Gastroesophageal sphincter (tissue), 4 donors: Measurements from ENCODE around the gene FAM53B. TPM values are rescaled to one million over a fixed set of nuclear protein-coding genes. Genes with fewer than 3 reads are reported as not detected.

Source experiments
- ATAC-seq: fragments of 150-250 bp; one replicate; pipeline ENCODE4 v1.9.1; 2016; ENCODE audit warnings: mild to moderate bottlenecking, moderate library complexity
- H3K27ac ChIP-seq, 4 donors: fragments of 200-600 bp; sonication (generic) in 3 of 4; 1 replicate in 3 of 4; 2 replicates in 1 of 4; pipeline ENCODE4 v1.5.1; 2016 to 2019
- H3K27me3 ChIP-seq: fragments of 200-600 bp; sonication (generic); one replicate; pipeline ENCODE4 v1.5.1; 2019
- H3K36me3 ChIP-seq, 2 donors: fragments of 200-600 bp; sonication (generic); one replicate each; pipeline ENCODE4 v1.5.1; 2019; ENCODE audit warnings: control low read depth in 1 of 2
- H3K4me1 ChIP-seq, 3 donors: fragments of 200-600 bp; sonication (generic); 1 replicate in 2 of 3; 2 replicates in 1 of 3; pipeline ENCODE4 v1.5.1; 2016 to 2019; ENCODE audit warnings: control low read depth in 2 of 3
- H3K4me3 ChIP-seq, 2 donors: fragments of 200-600 bp; sonication (generic); one replicate each; pipeline ENCODE4 v1.5.1; 2019; ENCODE audit warnings: mild to moderate bottlenecking in 1 of 2, moderate library complexity in 1 of 2
- H3K9me3 ChIP-seq, 3 donors: fragments of 200-600 bp; sonication (generic); one replicate each; pipeline ENCODE4 v1.5.1; 2017 to 2019; ENCODE audit warnings: control low read depth in 2 of 3
- CTCF ChIP-seq, 4 experiments: fragments of 200-600 bp in 2 of 4; fragments of 450-650 bp in 2 of 4; sonication (generic) in 1 of 4; IDR thresholded peaks; one replicate each; pipeline ENCODE4 v1.5.1; 2017 to 2019; ENCODE audit warnings: antibody characterized with exemption in 4 of 4, mild to moderate bottlenecking in 2 of 4, moderate library complexity in 2 of 4
- EP300 ChIP-seq: sonication (generic); formaldehyde crosslinking; IDR thresholded peaks from one replicate; pipeline ENCODE4 v1.6.1; 2017; ENCODE audit warnings: antibody characterized with exemption, mild to moderate bottlenecking
- POLR2A ChIP-seq, 2 donors: fragments of 450-650 bp; IDR thresholded peaks; one replicate each; pipeline ENCODE4 v1.6.1; 2017; ENCODE audit warnings: antibody characterized with exemption in 2 of 2, mild to moderate bottlenecking in 2 of 2, moderate library complexity in 1 of 2
- POLR2AphosphoS5 ChIP-seq: sonication (generic); formaldehyde crosslinking; IDR thresholded peaks from one replicate; pipeline ENCODE4 v1.6.1; 2017; ENCODE audit warnings: antibody characterized with exemption
- WGBS, 2 donors: methylation state at CpG; one replicate each; pipeline ENCODE4 v1.1.5; 2018; ENCODE audit warnings: low coverage in 1 of 2; 5-methylcytosine and 5-hydroxymethylcytosine counted together
- total RNA-seq, 4 donors: library from RNA; depleted of rRNA; stranded (reverse); fragments of >200 nt; gene quantifications; one replicate each; pipeline ENCODE4 v1.1.0, GENCODE V29; 2016

FAM53B gene
- total RNA-seq, 4 donors from 2014 or later: 24.5 to 33.0 (median 30.2) TPM

DNA sequence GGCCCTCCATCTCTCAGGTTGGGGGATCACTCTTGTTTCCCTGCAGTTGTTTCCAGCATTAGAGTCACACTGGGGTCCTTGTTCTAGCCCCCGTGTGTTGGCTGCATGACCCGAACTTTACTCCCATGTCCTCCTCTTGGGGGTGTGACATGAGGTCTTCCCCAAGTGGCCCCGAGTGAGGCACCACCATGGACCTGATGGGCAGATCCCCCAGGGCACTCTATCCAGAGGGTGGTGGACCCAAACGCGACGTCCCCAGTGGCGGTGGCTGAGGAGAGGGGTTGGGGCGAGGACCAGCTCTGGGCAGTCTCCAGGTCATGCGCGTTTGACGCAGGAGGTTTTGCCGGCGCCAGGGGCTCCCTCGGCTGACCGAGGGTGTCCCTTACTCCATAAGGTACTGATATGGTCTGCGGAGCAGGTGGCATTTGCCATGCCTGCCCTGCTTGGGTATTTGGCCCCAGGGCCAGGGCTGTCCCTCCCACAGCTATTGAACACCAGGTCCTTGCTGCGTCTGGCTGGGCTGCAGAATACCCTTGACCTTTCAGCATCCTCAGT, 150.7 kb downstream of the FAM53B start:
- WGBS, 2 donors: no CpG with 5 or more reads among the region's 17 CpGs
- no peak overlapping the region for H3K4me3 ChIP-seq
- ATAC-seq: no peak
- peaks cover 0 to 8% (median 0%) of the 10 kb centered on the region in 3 donors for H3K9me3 ChIP-seq
- peaks cover 0 to 18% (median 9%) of the 10 kb centered on the region in 3 donors for H3K4me1 ChIP-seq
- H3K36me3 ChIP-seq: no peaks in the 10 kb centered on the region
- no peak for TF ChIP-seq EP300
- TF ChIP-seq POLR2AphosphoS5: no peak
- no peak for TF ChIP-seq POLR2A (IDR thresholded peaks at IDR 0.05)
- no peak for TF ChIP-seq CTCF (IDR thresholded peaks at IDR 0.05)
- no peak overlapping the region for H3K27ac ChIP-seq
- H3K27me3 ChIP-seq: no peaks in the 10 kb centered on the region

- Histone ChIP-seq H3K36me3 (no peaks in the 10 kb centered on the region), H3K4me1 (peaks cover 0 to 24% (median 14%) of the 10 kb centered on the region in 3 donors), H3K27me3 (no peaks in the 10 kb centered on the region), H3K27ac (no peak overlapping the region), H3K9me3 (peaks cover 0 to 8% (median 0%) of the 10 kb centered on the region in 3 donors), H3K4me3 (no peak overlapping the region)
- ATAC-seq: no peak
- 87 to 100% methylated on average over 1 to 7 of the region's 26 CpGs for WGBS, 2 donors
- TF ChIP-seq EP300 (no peak), POLR2A (IDR thresholded peaks at IDR 0.05) (no peak), CTCF (IDR thresholded peaks at IDR 0.05) (no peak)
These were observed 151.3 kb downstream of the FAM53B start for GRCh38 chr10:124592736-124593430.

- no peak overlapping the region for H3K27ac ChIP-seq
- no peak for ATAC-seq
- H3K27me3 ChIP-seq: no peaks in the 10 kb centered on the region
- TF ChIP-seq CTCF (IDR thresholded peaks at IDR 0.05) (no peak), POLR2AphosphoS5 (no peak), POLR2A (IDR thresholded peaks at IDR 0.05) (no peak)
- whole genome bisulfite sequencing, 2 donors: 90 to 100% methylated on average over 1 to 3 of the region's 7 CpGs
- no peaks in the 10 kb centered on the region for H3K36me3 ChIP-seq
- H3K4me3 ChIP-seq: no peak overlapping the region
- H3K4me1 ChIP-seq: peaks cover 0 to 26% (median 14%) of the 10 kb centered on the region in 3 donors
- H3K9me3 ChIP-seq: peaks cover 0 to 8% (median 0%) of the 10 kb centered on the region in 3 donors
These were observed 152.1 kb downstream of the FAM53B start for GRCh38 chr10:124592101-124592500.

DNA sequence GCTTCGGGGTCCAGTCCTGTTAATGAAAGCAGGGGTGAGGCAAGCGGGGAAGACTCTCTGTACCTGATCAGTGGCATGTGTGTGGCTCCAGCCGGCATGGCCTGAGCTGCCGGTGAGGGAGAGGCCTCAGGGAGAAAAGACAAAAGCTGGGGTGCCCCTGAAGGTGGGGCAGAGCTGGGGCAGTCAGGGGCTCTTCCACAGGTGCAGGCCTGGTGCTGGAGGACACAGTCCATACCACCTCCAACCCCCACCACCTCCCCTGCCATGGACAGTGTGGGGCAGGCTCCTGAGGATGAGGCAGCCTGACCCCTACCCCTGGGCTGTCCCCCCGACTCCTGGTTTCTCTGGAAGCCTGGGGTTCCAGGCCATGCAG, 153.1 kb downstream of the FAM53B start:
- Histone ChIP-seq H3K4me1 (peaks cover 0 to 26% (median 14%) of the 10 kb centered on the region in 3 donors), H3K27me3 (no peaks in the 10 kb centered on the region), H3K27ac (no peak overlapping the region), H3K36me3 (no peaks in the 10 kb centered on the region), H3K9me3 (peaks cover 0 to 8% (median 0%) of the 10 kb centered on the region in 3 donors), H3K4me3 (no peak overlapping the region)
- no peak for ATAC-seq
- no peak for TF ChIP-seq POLR2AphosphoS5
- TF ChIP-seq CTCF (IDR thresholded peaks at IDR 0.05): no peak
- no peak for TF ChIP-seq POLR2A (IDR thresholded peaks at IDR 0.05)
- no peak for TF ChIP-seq EP300
- WGBS, 2 donors: 92% methylated on average over 2 of the region's 5 CpGs; no CpG with 5 or more reads in 1 of the 2 donors
